Measurements from ENCODE around the gene RFT1.

The RFT1 gene

DNA sequence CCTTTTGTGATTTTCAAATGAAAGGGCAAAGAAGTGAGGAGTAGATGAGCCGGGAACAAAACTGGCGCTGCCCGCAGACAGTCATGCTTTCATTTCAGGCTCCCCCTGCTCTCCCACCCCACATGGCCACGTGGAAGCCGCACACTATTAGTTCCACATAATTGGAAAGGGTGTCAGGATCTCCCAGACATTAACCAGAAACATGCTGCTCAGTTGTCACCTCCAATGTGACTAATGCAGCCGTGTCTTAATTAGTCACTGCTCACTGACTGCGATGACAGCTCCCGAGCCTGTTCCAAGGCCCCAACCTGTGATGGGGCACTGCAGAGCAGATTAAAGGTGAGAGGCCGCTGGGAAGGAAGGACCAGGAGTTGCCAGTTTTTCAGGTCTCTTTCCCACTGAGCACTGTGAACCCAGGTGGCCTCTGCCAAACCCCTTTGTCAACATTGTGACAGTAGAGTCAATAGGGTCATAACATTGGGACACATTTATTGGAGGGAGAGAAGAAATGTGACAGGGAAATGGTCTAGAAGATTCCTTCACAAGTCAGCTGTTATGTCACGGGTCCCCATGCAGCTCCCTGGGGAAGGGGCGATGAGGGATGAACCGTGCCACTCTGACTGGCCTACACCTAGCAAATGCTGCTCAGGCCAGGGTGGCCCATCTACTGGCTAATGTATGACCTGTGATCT, 45.8 kb downstream of the RFT1 start:
- DNase-seq (ENCODE audit: low read depth): no peak

DNA sequence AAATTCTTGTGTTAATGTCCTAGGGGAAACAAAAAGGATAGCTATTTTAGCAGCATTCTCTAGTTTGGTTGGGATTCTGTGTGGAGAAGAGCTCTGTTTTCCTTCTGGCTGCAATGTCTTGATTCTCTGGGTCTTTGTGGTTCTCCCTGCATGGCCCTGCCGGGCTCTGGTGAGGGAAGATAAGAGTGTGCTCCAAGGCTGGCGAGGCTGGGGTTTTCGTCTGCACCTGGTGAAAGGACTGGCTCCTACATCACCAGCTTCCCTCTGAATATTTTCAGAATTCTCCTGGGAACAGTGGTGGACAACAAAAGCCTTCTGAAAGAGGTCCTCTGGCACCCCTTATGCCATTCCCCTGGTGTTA, 46.3 kb downstream of the RFT1 start:
- DNase-seq (ENCODE audit: low read depth): no peak

DNA sequence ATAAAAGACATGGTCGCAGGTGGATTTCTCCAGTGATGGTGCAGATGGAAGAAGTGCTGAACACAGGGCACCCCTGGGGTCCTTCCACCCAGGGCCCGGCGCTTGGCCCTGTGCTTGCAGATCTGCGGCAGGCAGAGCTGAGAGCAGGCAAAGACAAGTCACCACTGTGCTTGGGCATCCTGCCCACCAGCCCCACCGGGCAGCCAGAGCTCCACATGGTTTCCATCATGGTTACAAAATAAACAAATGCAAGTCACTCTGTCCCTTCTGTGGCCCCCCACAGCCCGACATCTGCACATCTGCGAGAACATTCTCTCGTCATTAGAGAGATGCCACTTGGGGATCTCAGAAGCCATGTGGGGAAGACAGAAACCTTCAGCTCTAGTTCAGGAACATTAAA, 46.7 kb downstream of the RFT1 start:
- peak; percentile 6 for DNase-seq (ENCODE audit: low read depth)

DNA sequence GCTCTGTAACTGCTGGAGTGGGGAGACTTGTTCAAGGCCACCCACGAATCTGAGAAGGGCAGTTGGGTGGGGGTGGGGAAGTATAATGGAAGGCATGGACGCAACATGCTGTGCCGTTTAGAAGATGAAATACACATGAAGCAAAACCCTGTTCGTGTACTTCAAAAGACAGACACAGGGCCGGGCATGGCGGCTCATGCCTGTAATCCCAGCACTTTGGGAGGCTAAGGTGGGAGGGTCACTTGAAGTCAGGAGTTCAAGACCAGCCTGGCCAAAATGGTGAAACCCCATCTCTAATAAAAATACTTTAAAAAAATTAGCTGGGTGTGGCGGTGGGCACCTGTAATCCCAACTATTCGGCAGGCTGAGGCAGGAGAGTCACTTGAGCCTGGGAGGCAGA, 47.5 kb downstream of the RFT1 start:
- DNase-seq (ENCODE audit: low read depth): no peak

DNA sequence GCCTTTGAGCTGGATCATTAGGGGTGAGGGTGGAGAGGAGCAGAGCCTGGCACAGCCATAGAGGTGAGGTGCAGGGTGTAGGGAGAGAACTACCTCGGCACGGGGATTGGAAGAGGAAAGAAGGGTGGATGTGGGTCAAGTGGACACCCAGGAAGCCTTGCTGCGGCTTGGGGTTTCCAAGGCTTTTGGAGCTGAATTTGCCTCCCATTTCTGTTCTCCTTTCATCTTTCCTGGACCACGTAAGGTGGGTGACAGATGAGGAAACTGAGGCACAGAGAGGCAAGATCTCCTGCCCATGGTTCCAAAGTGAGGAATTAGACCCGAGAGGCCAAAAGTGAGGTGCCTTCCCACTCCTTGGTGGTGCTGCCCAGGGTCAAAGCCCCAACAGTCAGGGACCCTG, 48.9 kb downstream of the RFT1 start:
- DNase-seq (ENCODE audit: low read depth): no peak

DNA sequence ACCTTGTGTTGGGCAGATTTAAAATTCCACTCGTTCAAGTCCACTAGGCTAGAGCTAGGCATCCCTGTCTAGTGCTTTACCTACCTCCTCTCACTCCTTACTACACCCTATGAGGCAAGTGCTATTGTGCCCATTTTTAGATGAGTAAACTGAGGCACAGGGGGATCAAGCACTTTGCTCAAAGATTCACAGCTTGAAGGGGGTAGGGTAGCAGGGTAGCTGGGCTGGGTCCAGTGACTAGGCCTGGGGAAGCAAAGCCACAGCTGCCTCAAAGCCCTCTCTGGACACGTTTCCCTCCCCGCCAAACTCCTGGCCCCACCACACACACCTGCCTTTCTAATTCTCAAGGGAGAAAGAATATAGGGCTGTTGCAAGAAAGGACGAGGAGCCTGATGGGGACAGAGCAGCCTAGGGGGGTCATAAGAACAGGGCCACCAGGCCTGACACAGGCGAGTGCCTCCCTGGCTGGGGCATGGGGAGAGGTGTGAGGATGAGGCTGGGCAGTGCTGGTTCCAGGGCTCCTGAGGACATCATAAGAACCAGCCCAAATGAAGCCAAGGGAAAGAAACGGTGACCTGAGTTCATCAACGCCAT, 49.5 kb downstream of the RFT1 start:
- DNase-seq (ENCODE audit: low read depth): no peak

DNA sequence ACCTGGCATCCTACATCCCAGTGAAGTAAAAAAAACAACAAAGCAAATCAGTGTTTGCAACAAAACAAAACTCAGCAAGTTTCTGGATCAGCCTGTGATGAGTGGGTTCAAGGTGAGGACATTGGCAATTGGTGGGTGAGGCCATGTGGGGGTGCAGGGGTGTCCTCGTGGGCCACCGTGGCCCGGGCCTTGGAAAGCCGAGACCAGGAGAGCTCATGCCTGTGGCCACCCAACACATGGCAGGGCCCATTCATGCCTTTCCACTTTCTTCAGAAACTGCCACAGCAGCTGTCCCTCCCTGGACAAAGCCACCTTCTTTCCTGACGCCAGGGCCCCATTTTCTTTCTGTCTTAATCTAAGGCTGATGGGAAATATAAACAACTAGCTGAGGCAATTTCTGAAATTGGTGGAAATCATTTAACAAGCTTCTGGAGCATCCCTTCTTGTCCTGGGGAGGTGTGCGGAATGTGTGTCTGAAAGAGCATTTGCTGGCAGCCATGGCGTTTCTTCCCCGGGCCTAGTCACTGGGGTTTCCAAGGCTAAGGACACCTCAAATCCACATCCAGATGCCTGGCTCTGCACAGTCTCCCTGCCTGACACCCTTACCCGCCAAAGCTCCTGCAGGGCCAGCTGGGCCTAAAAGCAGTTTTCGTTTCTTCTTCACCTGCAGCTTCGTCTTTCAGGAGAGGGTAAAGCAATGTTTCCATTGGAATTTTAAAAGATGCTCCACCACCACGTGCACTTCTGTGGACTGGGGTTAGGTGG, 50.3 kb downstream of the RFT1 start:
- no peak for DNase-seq (ENCODE audit: low read depth)

DNA sequence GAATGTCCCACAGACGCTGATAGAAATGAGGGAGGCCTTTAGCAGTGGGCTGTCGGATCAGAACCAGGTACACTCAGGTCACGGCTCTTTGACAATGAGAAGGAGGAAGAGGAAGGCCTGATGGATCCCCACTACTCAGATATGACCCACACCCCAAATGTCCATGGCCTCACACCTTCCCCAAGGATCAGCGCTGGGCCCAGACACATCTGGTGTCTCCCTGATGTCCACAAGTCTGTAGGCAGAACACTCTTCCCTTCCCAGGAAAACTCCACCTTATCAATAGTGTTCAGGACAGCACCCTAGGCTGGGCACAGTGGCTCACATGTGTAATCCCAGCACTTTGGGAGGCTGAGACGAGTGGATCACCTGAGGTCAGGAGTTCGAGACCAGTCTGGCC, 51.1 kb downstream of the RFT1 start:
- DNase-seq (ENCODE audit: low read depth): no peak

DNA sequence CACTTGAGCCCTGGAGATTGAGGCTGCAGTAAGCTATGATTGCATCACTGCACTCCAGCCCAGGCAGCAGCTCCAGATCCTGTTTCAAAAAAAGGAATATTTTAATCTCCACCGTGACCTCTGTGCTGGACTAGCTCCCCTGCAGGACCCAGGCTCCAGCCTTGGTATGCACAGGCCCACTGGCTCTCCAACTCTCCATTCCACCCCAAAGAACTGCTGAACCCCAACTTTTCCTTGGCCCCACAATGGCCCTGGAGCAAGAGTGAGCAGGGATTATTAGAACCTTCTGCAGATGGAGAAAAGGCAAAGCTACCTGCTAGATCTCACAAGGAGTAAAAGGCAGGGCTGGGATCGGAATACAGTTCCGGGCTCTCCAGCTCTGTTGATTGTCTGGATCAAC, 51.6 kb downstream of the RFT1 start:
- no peak for DNase-seq (ENCODE audit: low read depth)

DNA sequence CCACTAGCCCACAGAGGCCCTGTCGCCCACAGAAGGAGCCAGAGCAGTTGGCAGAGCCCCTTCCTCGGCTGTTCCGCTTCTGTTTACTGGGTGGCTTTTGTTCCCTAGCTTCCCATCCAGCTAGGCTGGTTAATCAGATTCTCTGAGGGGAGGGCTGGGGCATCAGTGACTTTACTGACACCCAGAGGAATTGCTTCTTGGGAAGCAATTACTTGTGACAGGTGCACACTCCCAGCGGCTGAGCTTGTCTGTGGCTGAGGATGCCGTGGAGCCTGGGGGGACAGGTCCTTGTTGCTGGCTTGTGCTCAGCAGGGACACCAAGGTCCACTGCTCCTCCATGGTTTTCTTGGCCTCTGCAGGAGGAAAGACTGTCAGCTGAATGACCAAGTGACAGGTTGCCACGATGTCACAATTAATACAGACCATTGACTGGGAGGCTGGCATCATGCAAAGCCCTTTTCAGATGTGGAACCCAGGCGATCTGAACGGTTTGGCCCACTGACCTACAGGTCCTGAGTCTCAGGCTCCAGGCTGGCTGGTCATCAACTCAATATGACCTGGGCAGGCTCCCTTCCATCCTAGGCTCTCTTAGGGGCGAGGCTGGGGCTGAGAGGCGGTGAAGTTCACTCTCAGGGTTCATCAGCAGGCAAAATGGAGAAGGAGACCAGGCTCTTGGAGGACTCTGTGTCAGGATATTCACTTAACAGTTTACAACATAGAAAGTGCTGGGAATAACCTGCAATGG, 52.6 kb downstream of the RFT1 start:
- no peak for DNase-seq (ENCODE audit: low read depth)

DNA sequence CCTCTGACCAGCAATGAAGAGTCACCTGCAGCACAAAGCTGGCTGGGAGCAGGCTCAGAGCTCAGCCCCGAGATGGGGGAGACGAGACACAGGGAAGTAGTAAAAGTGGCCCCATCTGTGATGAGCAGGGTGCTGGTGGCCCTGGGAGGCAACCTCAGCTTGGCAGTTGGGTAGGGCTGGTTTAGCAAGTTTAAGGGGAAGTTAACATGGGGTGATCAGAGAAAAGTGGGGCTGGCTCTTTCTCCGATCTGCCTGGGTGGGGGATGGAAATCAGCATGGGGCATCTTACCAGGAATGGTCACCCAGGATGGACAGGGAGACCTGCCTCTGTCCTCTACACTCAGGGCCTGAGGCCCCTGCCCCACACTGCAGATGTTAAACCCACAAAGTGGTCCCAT, 54.5 kb downstream of the RFT1 start:
- no peak for DNase-seq (ENCODE audit: low read depth)

DNA sequence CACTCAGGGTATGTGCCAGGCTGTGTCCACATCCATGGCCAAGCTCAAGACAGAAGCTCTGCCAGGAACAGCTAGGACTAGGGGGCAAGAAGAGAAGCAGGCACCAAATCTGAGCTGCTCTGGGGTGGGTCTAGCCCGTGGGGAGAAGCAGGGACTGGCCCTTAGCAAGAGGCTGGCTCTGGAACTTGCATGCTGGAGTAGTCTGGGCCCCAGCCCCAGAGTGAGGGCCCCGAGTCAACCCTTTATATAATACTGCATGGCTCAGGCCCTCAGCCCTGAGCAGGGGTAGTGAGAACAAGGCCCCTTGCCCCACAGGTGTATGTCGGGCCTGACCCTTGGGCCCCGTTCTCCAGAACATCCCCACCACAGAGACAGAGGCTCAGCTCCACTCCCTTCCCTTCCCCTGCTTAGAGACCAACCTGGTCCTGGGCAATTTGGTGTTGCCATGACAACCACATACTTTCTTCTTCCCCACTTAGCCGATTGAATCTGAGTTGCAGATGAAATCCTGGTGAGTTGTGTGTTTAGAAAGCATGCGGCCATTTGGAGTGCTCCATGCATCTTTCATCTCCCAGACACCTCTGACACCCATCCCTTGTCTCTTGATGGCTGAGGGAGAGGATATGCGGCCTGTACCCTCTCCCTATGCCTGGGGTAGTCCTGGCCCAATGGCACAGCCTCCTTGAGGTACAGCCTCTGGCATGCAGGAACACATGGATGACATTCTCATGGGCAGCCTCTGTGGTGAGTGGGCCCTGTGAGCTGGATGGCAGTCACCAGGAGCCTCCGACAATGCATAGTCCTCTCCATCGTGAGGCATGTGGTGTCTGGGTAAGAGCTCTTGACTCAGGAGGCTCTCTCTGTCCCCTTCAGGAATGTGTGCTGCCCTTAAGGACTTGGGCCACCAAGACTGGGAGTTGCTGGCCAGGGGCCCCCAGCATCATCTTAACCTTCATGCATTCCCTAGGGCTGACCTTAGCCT, 55.2 kb downstream of the RFT1 start:
- no peak for DNase-seq (ENCODE audit: low read depth)

DNA sequence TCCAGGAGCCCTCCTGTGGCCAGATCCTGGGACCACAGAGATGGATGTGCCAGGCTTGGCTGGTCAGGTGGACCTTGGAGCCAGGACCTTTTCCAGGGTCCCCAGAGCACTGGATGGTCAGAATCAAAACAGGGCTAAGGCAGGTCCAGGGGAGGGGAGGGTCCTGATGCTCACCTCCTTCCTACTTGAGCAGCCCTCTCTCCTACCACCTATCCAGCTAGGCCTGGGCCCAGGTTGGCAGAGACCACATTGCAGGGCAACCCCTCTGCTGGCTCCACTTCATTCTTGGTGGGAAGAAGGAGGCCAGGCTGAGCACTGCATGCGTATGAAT, 55.9 kb downstream of the RFT1 start:
- DNase-seq (ENCODE audit: low read depth): no peak

DNA sequence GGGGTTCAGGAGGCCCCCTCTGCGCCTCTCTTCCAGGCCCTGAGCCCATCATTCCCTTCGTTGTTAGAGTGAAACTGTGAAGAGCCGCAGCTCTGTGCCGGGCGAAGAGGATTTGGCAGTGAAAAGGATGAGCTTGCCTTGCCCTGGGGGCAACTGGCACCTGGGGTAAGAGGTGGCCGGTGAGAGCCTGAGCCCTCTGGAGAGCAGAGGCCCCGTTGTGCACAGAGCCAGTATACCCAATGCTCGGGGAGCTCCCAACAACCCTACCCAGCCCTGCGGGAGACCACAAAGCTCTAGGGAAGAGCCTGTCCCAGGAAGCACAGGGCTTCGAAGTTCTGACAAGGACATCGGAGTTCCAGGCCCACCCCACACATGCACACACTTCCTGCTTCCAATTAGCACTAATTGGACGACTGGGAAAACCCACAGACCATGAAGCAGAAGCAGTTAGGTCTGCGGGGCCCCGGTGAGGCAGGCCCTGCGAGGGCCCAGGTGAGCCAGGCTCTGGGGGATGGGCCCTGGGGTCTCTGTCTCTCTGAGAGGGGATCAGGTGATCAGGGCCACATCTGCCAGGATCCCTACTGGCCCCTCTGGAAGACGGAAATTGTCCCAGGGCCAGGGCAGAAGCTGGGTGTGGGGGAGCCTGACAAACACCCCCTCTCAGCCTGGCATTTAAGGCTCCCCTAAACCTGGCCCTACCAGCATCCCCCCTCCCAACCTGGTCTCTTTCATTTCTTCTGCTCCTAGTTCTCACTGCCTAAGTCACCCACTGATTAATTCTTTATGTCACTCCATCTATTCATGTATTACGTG, 56.5 kb downstream of the RFT1 start:
- DNase-seq (ENCODE audit: low read depth): no peak

DNA sequence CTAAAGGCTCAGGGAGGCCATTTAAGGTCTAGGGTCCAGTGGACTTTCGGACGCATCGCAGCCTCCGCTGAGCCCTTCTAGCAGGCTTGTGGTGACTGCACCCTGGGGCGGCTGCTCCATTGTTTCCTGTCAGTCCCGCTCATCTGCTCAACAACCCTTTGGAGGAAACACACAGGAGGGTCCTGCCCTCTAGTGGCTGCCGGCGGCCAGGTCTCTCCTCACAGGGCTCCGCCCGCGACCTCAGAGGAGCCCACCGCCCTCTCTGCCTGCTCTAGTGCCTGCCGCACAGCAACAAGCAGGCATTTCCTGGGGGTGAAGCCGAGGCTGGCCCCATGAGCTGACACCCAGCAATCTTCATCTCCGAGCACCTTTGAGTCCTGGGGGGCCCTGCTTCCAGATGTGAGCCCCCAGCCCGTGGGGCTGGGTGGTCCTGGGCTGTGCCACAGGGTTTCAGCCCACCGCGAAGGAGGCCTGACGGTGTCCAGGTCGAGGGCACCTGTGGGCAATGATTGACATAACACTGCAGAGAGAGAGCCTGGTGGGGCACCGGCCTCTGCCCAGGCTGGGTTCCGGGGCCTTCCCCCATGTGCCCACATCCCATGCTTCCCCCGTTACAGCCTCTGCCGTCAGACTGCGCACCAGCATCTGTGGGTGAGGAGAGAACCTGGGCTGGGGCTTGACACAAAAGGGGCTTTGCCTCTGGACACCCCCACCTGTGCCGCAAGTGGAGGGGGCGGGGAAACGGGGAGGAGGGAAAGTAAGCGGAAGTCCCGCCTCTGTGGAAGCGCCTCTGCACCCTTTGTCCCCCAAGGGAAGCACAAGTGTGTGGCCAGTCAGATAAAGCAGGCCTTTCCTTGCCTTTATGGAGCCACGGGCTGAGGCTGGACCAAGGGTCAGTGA, 57.3 kb downstream of the RFT1 start:
- DNase-seq (ENCODE audit: low read depth): peak; percentile 59

DNA sequence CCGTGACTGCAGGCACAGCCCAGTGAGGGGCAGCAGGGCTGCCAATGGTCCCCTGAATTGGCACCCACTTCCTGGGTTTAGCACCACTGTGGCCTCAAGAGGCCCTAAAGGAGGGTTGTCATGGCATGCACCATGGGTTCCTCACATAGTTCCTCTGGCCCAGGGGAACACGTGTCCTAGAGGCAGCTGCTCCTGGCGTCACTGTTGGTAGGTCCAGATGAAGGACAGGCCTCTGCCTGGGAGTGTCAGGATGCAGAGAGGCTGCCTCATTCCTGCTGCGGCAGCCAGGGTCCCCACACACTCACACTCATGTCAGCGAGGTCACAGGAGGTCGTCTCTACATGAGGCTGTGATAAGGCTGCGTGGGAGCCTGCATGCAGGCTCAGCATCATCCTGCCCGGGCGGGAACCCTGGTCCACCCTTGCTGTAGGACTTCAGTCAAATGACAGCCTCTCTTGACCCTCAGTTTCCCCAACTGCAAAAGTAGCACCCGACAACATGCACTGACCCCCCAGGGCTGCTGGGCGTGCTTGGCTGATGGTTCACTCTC, 58.3 kb downstream of the RFT1 start:
- DNase-seq (ENCODE audit: low read depth): no peak

DNA sequence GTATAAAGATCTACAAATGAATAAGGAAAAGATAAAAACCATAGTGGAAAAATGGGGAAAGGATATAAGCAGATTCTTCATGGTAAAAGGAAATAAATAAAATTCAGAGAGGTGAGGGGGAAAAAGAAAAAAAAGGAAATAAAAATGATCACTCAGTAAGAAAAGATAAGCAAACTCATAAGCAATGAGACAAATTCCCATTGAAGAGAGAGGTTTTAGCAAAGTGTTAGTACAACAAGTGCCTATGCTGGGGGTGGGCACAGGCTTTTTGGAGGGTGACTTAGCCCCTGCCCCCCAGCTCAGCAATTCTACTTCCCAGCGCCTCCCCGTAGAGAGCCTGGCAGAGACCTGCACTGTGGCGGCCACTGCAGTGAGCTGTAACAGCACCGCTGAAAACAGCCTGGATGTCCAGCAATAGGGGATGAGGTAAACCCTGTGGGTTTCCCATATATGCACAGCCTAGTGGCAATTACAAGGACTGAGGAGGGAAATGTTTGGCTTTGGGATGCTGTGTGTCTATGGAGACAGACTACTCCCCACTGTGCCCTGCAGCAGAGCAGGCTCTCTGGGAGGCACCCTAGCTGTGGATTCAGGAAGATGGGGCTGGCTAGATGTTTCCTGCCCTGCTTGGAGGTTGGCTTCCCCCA, 60.7 kb downstream of the RFT1 start:
- DNase-seq (ENCODE audit: low read depth): no peak

DNA sequence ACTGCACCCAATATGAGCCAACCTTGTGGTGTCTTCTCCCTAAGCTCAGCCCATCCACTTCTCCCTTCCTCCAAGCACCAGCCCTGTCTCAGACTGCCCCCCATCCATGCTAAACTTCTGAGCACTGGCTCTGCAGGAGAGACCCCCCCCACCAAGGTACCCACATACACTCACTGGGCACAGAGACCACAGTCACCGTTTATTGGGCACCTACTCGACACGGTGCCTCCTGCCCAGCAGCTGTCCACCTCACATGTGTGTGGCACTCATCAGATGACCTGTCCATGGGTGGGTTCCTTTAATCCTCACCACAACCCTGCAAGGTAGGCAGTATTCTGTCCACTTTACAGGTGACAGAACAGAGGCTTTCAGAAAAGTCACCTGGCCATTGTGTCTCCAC, 62.1 kb downstream of the RFT1 start:
- DNase-seq (ENCODE audit: low read depth): no peak

DNA sequence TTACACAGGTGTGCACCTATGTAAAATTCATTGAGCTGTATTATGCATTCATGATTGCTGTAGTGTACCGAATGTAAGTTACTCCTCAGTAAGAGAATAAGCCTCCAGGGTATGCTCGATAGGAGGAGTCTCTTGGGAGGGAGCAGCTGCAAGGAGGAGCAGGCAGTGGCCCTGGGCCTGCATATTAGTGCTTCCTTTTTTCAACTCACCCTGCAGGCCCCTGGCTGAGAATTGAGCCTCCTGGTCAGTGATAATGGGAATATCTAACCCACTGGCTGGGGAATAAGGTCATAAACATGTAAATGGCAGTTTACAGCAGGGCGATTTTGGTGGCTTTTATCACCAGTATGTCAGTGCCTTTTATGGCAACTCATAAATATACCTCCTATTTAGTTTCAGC, 62.7 kb downstream of the RFT1 start:
- DNase-seq (ENCODE audit: low read depth): no peak

Data from amniotic epithelial cell (primary cell).